Hepatocyte (in vitro differentiated cells): Measurements from ENCODE around the gene XYLT1. TPM values are rescaled to one million over a fixed set of nuclear protein-coding genes. Genes with fewer than 3 reads are reported as not detected.

Experiments
- DNase-seq: peaks from one replicate; pipeline ENCODE4 v3.0.0-alpha.2; 2016; ENCODE audit warnings: low spot score
- H2AFZ ChIP-seq: fragments of 200-600 bp; sonication (generic); 2 replicates; pipeline ENCODE4 v1.6.0; 2016; ENCODE audit warnings: antibody characterized with exemption, mild to moderate bottlenecking
- H3K27ac ChIP-seq: fragments of 200-600 bp; sonication (generic); 2 replicates; pipeline ENCODE4 v1.5.1; 2016; ENCODE audit warnings: mild to moderate bottlenecking
- H3K27me3 ChIP-seq: fragments of 200-600 bp; sonication (generic); 2 replicates; pipeline ENCODE4 v1.6.1; 2016
- H3K36me3 ChIP-seq: fragments of 200-600 bp; sonication (generic); replicated peaks from 2 replicates; pipeline ENCODE4 v1.5.1; 2016; ENCODE audit warnings: low read depth; ENCODE audit not compliant: insufficient read depth
- H3K4me1 ChIP-seq: fragments of 200-600 bp; sonication (generic); 2 replicates; pipeline ENCODE4 v1.5.1; 2016; ENCODE audit warnings: mild to moderate bottlenecking, moderate library complexity; ENCODE audit not compliant: insufficient read depth
- H3K4me2 ChIP-seq: fragments of 200-600 bp; sonication (generic); 2 replicates; pipeline ENCODE4 v1.6.0; 2016
- H3K4me3 ChIP-seq: fragments of 200-600 bp; sonication (generic); 2 replicates; pipeline ENCODE4 v1.5.1; 2016; ENCODE audit warnings: mild to moderate bottlenecking
- H3K79me2 ChIP-seq: fragments of 200-600 bp; sonication (generic); 2 replicates; pipeline ENCODE4 v1.6.0; 2017; ENCODE audit warnings: mild to moderate bottlenecking
- H3K9me2 ChIP-seq: fragments of 200-600 bp; sonication (generic); replicated peaks from 2 replicates; pipeline ENCODE4 v1.6.0; 2017; ENCODE audit warnings: mild to moderate bottlenecking; ENCODE audit not compliant: insufficient read depth
- H3K9me3 ChIP-seq: fragments of 200-600 bp; sonication (generic); 2 replicates; pipeline ENCODE4 v1.5.1; 2016; ENCODE audit warnings: low read depth, mild to moderate bottlenecking
- H4K20me1 ChIP-seq: fragments of 200-600 bp; sonication (generic); 2 replicates; pipeline ENCODE4 v1.6.0; 2016; ENCODE audit warnings: mild to moderate bottlenecking; ENCODE audit not compliant: insufficient read depth, poor library complexity, severe bottlenecking
- EZH2 ChIP-seq: fragments of 200-600 bp; sonication (generic); IDR thresholded peaks from 2 replicates; pipeline ENCODE4 v1.6.1; 2016; ENCODE audit warnings: antibody characterized with exemption, mild to moderate bottlenecking, borderline replicate concordance
- EZH2phosphoT487 ChIP-seq: fragments of 200-600 bp; sonication (generic); IDR thresholded peaks from one replicate; pipeline ENCODE4 v1.6.1; 2018; ENCODE audit warnings: antibody characterized with exemption, mild to moderate bottlenecking, low read depth, moderate library complexity; ENCODE audit not compliant: unreplicated experiment, severe bottlenecking
- WGBS: methylation state at CpG from one replicate; pipeline ENCODE4 v1.1.6; 2016; ENCODE audit warnings: low lambda C conversion rate; ENCODE audit errors: missing lambda C conversion rate; 5-methylcytosine and 5-hydroxymethylcytosine counted together
- polyA plus RNA-seq: library from polyadenylated mRNA; unstranded; fragments of >200 nt; fragmentation: Nextera tagmentation; extraction: Ambion mirVana; gene quantifications from 2 replicates; pipeline ENCODE4 v1.2.1, GENCODE V29; 2016
- total RNA-seq: library from RNA; depleted of rRNA; stranded (reverse); fragments of >200 nt; gene quantifications from 2 replicates; pipeline ENCODE4 v1.2.3, GENCODE V29; 2014
- TF ChIP-seq, protein P1 (sequence below): fragments of 200-600 bp; sonication (generic); IDR thresholded peaks from 2 replicates; pipeline ENCODE4 v1.5.1; 2016; ENCODE audit warnings: antibody characterized with exemption, mild to moderate bottlenecking; ENCODE audit not compliant: poor library complexity

The XYLT1 gene
- total and polyA plus RNA-seq, 2 experiments from 2014 or later: 6.9 to 13.7 TPM

DNA sequence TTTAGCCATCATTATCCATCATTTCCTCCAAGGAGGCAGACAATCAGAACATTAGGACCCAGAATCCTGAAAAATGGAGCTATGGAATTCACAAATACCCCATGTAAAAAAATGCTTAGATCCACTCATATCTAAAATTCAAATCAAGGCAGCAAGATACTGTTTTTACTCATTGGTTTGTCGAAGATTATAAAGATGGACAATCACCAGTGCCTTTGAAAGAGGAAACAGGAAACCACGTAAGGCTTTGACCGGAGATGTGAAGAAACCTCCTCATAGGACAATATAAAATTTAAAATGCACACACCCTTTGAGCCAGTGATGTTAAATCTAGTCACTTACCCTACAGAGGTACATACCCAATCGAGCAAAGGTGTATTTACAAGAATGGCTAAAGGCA lies 130.0 kb downstream of the XYLT1 start:
- H3K27ac ChIP-seq: no peak overlapping the region
- no peak overlapping the region for H2AFZ ChIP-seq
- no peaks in the 10 kb centered on the region for H3K9me3 ChIP-seq
- no peaks in the 10 kb centered on the region for H3K27me3 ChIP-seq
- no peak overlapping the region for H3K4me3 ChIP-seq
- H3K9me2 ChIP-seq: no peaks in the 10 kb centered on the region
- TF ChIP-seq, protein P1, sequence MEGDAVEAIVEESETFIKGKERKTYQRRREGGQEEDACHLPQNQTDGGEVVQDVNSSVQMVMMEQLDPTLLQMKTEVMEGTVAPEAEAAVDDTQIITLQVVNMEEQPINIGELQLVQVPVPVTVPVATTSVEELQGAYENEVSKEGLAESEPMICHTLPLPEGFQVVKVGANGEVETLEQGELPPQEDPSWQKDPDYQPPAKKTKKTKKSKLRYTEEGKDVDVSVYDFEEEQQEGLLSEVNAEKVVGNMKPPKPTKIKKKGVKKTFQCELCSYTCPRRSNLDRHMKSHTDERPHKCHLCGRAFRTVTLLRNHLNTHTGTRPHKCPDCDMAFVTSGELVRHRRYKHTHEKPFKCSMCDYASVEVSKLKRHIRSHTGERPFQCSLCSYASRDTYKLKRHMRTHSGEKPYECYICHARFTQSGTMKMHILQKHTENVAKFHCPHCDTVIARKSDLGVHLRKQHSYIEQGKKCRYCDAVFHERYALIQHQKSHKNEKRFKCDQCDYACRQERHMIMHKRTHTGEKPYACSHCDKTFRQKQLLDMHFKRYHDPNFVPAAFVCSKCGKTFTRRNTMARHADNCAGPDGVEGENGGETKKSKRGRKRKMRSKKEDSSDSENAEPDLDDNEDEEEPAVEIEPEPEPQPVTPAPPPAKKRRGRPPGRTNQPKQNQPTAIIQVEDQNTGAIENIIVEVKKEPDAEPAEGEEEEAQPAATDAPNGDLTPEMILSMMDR: no peak
- TF ChIP-seq EZH2 (no peak), EZH2phosphoT487 (no peak)
- H4K20me1 ChIP-seq: peaks cover 4% of the 10 kb centered on the region
- no peaks in the 10 kb centered on the region for H3K36me3 ChIP-seq
- no peaks in the 10 kb centered on the region for H3K79me2 ChIP-seq
- no peak overlapping the region for H3K4me2 ChIP-seq
- 89% methylated on average over 4 of the region's 4 CpGs for WGBS
- DNase-seq: no peak
- no peaks in the 10 kb centered on the region for H3K4me1 ChIP-seq

DNA sequence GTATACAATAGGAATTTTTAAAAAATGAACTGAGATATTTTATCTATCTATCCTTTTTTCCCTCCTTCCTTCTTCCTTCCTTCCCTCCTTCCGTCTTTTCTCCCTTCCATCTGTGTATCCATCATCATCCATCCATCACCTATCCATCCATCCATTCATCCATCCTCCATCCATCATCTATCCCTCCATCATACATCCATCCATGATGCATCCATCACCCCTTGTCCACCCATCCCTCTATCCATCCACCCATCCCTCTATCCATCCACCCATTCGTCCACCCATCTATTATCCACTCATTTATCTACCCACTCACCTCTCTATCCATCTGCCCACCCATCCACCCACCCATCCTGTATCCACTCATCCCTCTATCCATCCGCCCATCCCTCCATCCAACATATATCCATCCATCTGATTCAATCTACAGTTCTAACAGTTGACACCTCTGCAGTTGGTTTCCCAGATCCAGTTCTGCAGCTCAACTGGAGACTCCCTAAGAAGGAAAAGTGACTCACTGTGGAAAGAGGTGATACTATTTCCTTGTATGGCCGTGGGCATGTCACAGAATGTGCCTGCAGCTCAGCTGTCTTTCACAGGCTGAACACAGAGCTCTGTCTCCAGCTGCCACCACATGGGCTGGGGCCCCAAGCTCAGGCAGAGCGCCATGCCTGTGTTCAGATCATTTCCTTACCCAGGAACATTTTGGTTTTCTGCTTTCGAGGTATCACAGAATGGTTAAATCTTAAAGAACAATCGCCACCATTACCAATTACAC lies 130.8 kb downstream of the XYLT1 start:
- DNase-seq: peak; percentile 20
- Histone ChIP-seq H3K4me3 (no peak overlapping the region), H3K36me3 (no peaks in the 10 kb centered on the region), H3K4me2 (no peak overlapping the region), H3K9me3 (no peaks in the 10 kb centered on the region), H3K4me1 (no peaks in the 10 kb centered on the region), H3K27me3 (no peaks in the 10 kb centered on the region), H3K9me2 (no peaks in the 10 kb centered on the region), H3K27ac (no peak overlapping the region), H3K79me2 (no peaks in the 10 kb centered on the region), H2AFZ (no peak overlapping the region), H4K20me1 (peaks cover 4% of the 10 kb centered on the region)
- no peak for TF ChIP-seq EZH2
- no peak for TF ChIP-seq EZH2phosphoT487
- TF ChIP-seq, protein P1: no peak
- 85% methylated on average over 7 of the region's 7 CpGs for whole genome bisulfite sequencing

DNA sequence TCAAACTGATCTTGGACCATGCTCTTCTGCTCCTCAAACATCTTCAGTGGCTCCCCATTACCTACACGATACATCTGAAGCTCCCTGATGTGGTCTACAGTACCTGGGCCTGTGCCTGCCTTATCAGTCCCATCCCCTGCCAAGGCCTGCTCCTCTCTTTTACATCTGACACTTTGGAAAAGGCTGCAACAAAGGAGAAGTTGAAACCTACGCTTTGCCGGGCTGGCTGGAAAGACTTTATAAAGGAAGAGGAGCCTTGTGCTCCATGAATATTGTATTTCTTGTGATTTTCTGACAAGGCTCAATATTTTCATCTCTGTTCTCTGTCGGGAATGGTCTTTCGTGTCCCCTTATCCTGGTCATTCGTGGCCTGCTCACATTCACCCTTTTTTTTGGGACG lies 132.5 kb downstream of the XYLT1 start:
- Histone ChIP-seq H3K27me3 (no peaks in the 10 kb centered on the region), H3K27ac (no peak overlapping the region), H3K4me2 (no peak overlapping the region), H3K4me3 (no peak overlapping the region), H3K4me1 (no peaks in the 10 kb centered on the region), H2AFZ (no peak overlapping the region), H3K79me2 (no peaks in the 10 kb centered on the region), H3K9me3 (no peaks in the 10 kb centered on the region), H4K20me1 (peaks cover 4% of the 10 kb centered on the region), H3K9me2 (no peaks in the 10 kb centered on the region), H3K36me3 (no peaks in the 10 kb centered on the region)
- no peak for DNase-seq
- 95% methylated on average over 7 of the region's 7 CpGs for WGBS
- TF ChIP-seq, protein P1: no peak
- no peak for TF ChIP-seq EZH2phosphoT487
